Measurements from ENCODE around the gene AHNAK. TPM values are rescaled to one million over a fixed set of nuclear protein-coding genes. Genes with fewer than 3 reads are reported as not detected.

The AHNAK gene
- total and polyA plus RNA-seq, 2 of the 8 experiments (the other 6 are each of a cell fraction or from before 2014, with no cell fraction given) = 2.0 to 5.8 TPM

GRCh38 chr11:62409831-62410230, 136.8 kb downstream of the AHNAK start:
- Histone ChIP-seq H3K23me2 (ENCODE audit: low read depth, low read length) (no peaks in the 10 kb centered on the region), H3K9ac (replicated peaks in 1 of 4; ENCODE audit: extremely low read depth in 1 of 4, low read depth in 3 of 4, low read length in 3 of 4) (no peak overlapping the region), H2BK12ac (ENCODE audit: low read depth, low read length) (no peak overlapping the region), H4K5ac (ENCODE audit: insufficient read length, low read depth, low read length) (no peak overlapping the region), H2BK120ac (replicated peaks; ENCODE audit: low read depth, low read length) (no peak overlapping the region), H2BK20ac (ENCODE audit: low read length) (no peak overlapping the region), H3K79me2 (ENCODE audit: control insufficient read depth in 1 of 2, insufficient read depth in 2 of 2, low read length in 2 of 2) (no peaks in the 10 kb centered on the region), H3K23ac (ENCODE audit: insufficient read length) (no peak overlapping the region), H3K56ac (replicated peaks; ENCODE audit: insufficient read length, low read depth, low read length) (no peak overlapping the region), H3K18ac (ENCODE audit: extremely low read depth, low read length) (no peak overlapping the region), H4K91ac (replicated peaks; ENCODE audit: insufficient read length, low read length) (no peak overlapping the region), H3K4me2 (ENCODE audit: insufficient read depth in 1 of 2, low read depth in 2 of 2, low read length in 2 of 2) (no peak overlapping the region), H2AK5ac (ENCODE audit: low read depth, low read length) (no peak overlapping the region), H3K4ac (replicated peaks; ENCODE audit: insufficient read length, low read depth, low read length) (no peak overlapping the region), H3K79me1 (ENCODE audit: low read depth, low read length) (no peaks in the 10 kb centered on the region), H3K27me3 (replicated peaks in 1 of 4; ENCODE audit: control insufficient read depth in 3 of 4, extremely low read depth in 1 of 4, insufficient read depth in 3 of 4, low read length in 3 of 4) (no peaks in the 10 kb centered on the region), H3K4me3 (ENCODE audit: extremely low read depth in 1 of 4, insufficient read depth in 2 of 4, low read depth in 3 of 4, low read length in 4 of 4) (no peak overlapping the region), H2BK15ac (ENCODE audit: low read length) (no peak overlapping the region), H3K4me1 (replicated peaks in 1 of 4; ENCODE audit: control insufficient read depth in 3 of 4, insufficient read depth in 4 of 4, low read length in 3 of 4) (0 out of 7 replicates have a peak, but pooled peaks cover 0 to 2% (median 0%) of the 10 kb centered on the region in 4 experiments), H3K36me3 (ENCODE audit: control insufficient read depth in 2 of 4, insufficient read depth in 4 of 4, low read length in 3 of 4) (no peaks in the 10 kb centered on the region), H3K27ac (ENCODE audit: low read depth, low read length) (no peak overlapping the region), H3K14ac (ENCODE audit: insufficient read length) (no peak overlapping the region), H2BK5ac (ENCODE audit: low read depth, low read length) (no peak overlapping the region), H2AFZ (ENCODE audit: low read length) (no peak overlapping the region), H4K8ac (ENCODE audit: extremely low read depth, insufficient read depth, low read length) (no peak overlapping the region), H4K20me1 (replicated peaks in 1 of 2; ENCODE audit: control insufficient read depth in 1 of 2, insufficient read depth in 2 of 2, low read length in 2 of 2) (no peaks in the 10 kb centered on the region), H3K9me3 (ENCODE audit: insufficient read depth in 2 of 2, low read depth in 1 of 2, low read length in 1 of 2) (no peaks in the 10 kb centered on the region)
- ChIA-PET CTCF (ENCODE audit: partially characterized antibody) (interaction anchor here (0.9 to 3.9 kb wide), 4 partner anchors 10 to 133 kb away, joined by 4 to 25 read pairs (median 12); partner anchors contain the start of gene SCGB1A1), POLR2A (ENCODE audit: partially characterized antibody) (no interaction called here)
- WGBS, 2 experiments (ENCODE audit: extremely low coverage in 1 of 2, insufficient coverage in 1 of 2, insufficient read length in 1 of 2, insufficient replicate concordance in 2 of 2, low coverage in 1 of 2, low lambda C conversion rate in 2 of 2, missing lambda C conversion rate in 1 of 2) = 92% methylated on average over 8 of the region's 8 CpGs; no CpG with 5 or more reads in 1 of the 2 experiments
- no peak for DNase-seq (ENCODE audit: low read depth in 1 of 2, low spot score in 2 of 2)
- FAIRE-seq = no peak
- no peak for TF ChIP-seq SP4 (IDR thresholded peaks at IDR 0.05; ENCODE audit: low read length)
- no peak for TF ChIP-seq CBX8 (IDR thresholded peaks at IDR 0.05; ENCODE audit: borderline replicate concordance, low read depth, low read length)
- TF ChIP-seq BACH1 (IDR thresholded peaks at IDR 0.05; ENCODE audit: low read length) = no peak
- no peak for TF ChIP-seq CHD1 (IDR thresholded peaks at IDR 0.05; ENCODE audit: low read depth, low read length)
- no peak for TF ChIP-seq JUN (IDR thresholded peaks at IDR 0.05; ENCODE audit: low read depth, low read length)
- no peak for TF ChIP-seq CREB1 (IDR thresholded peaks at IDR 0.05)
- TF ChIP-seq KDM1A (IDR thresholded peaks at IDR 0.05; ENCODE audit: borderline replicate concordance, low read length) = no peak
- TF ChIP-seq RNF2 (IDR thresholded peaks at IDR 0.05; ENCODE audit: borderline replicate concordance, low read depth, low read length, missing control alignments, poor library complexity, severe bottlenecking) = no peak
- TF ChIP-seq POLR2AphosphoS5 (IDR thresholded peaks at IDR 0.05; ENCODE audit: low read depth, low read length) = no peak
- no peak for TF ChIP-seq MAX (IDR thresholded peaks at IDR 0.05)
- TF ChIP-seq TEAD4 (IDR thresholded peaks at IDR 0.05; ENCODE audit: low read depth, low read length) = no peak
- no peak for TF ChIP-seq ZNF274 (IDR thresholded peaks at IDR 0.05; ENCODE audit: borderline replicate concordance, extremely low read depth, low read length)
- TF ChIP-seq PHF8 (conservative IDR thresholded peaks at IDR 0.05; ENCODE audit: low read depth, low read length) = no peak
